ENCODE measurements around the gene RAMACL. TPM values are rescaled to one million over a fixed set of nuclear protein-coding genes. Genes with fewer than 3 reads are reported as not detected.
"Not testable (repeated sequence)": the region's sequence is repeated elsewhere in the genome, so short reads cannot be mapped to it uniquely, and the experiment has no call there.

Gene RAMACL
- total RNA-seq, 1 donor from 2014 or later, result 0.43 TPM

- DNase-seq (ENCODE audit: missing footprints) (no peak), ATAC-seq (no peak)
- intact Hi-C loops (cut with DNase I), result no loop called here
Measured at GRCh38 chr6:166583230-166583965, 3.1 kb downstream of the RAMACL start.

- DNase-seq (ENCODE audit: missing footprints) (no peak), ATAC-seq (no peak)
- intact Hi-C loops (cut with DNase I), result no loop called here
Measured at GRCh38 chr6:166582258-166582657, 4.2 kb downstream of the RAMACL start.

- DNase-seq (ENCODE audit: missing footprints); ATAC-seq; intact Hi-C loops (cut with DNase I): not testable (repeated sequence)
Measured at GRCh38 chr6:166581801-166582200, 4.7 kb downstream of the RAMACL start.

- ATAC-seq, result no peak
- intact Hi-C loops (cut with DNase I), result no loop called here
Measured at GRCh38 chr6:166581091-166581511, 5.4 kb downstream of the RAMACL start.

GRCh38 chr6:166580076-166581050, 6.1 kb downstream of the RAMACL start:
- ATAC-seq (no peak), DNase-seq (ENCODE audit: missing footprints) (peak; percentile 50)
- intact Hi-C loops (cut with DNase I), result no loop called here

More at GRCh38 chr6:166581091-166581511, 5.4 kb downstream of the RAMACL start:
- DNase-seq (ENCODE audit: missing footprints), result no peak

- intact Hi-C loops (cut with DNase I), result no loop called here
- DNase-seq (ENCODE audit: missing footprints) (no peak), ATAC-seq (no peak)
Measured at GRCh38 chr6:166579237-166579850, 7.1 kb downstream of the RAMACL start.

GRCh38 chr6:166578536-166579236, 7.8 kb downstream of the RAMACL start:
- ATAC-seq (no peak), DNase-seq (ENCODE audit: missing footprints) (no peak)
- intact Hi-C loops (cut with DNase I), result no loop called here

GRCh38 chr6:166575205-166575604, 11.3 kb downstream of the RAMACL start:
- intact Hi-C loops (cut with DNase I), result loop anchor here (1.0 kb wide), 1 partner anchor 18 kb away; no protein-coding TSS in a partner anchor
- ATAC-seq, result peak; percentile 90
- DNase-seq (ENCODE audit: missing footprints), result peak; percentile 57

- intact Hi-C loops (cut with DNase I), result no loop called here
- no peak for DNase-seq (ENCODE audit: missing footprints)
- ATAC-seq, result no peak
Measured at GRCh38 chr6:166573511-166574216, 12.8 kb downstream of the RAMACL start.

GRCh38 chr6:166572370-166573261, 13.9 kb downstream of the RAMACL start:
- intact Hi-C loops (cut with DNase I), result no loop called here
- ATAC-seq, result peak; percentile 66

GRCh38 chr6:166570929-166571713, 15.4 kb downstream of the RAMACL start:
- intact Hi-C loops (cut with DNase I), result no loop called here
- ATAC-seq (no peak), DNase-seq (ENCODE audit: missing footprints) (no peak)

More at GRCh38 chr6:166572370-166573261, 13.9 kb downstream of the RAMACL start:
- DNase-seq (ENCODE audit: missing footprints), result peak; percentile 45

- intact Hi-C loops (cut with DNase I), result no loop called here
- DNase-seq (ENCODE audit: missing footprints), result no peak
- no peak for ATAC-seq
Measured at GRCh38 chr6:166569206-166569605, 17.3 kb downstream of the RAMACL start.

GRCh38 chr6:166567813-166568212, 18.7 kb downstream of the RAMACL start:
- no peak for ATAC-seq
- DNase-seq (ENCODE audit: missing footprints), result no peak
- intact Hi-C loops (cut with DNase I), result no loop called here

GRCh38 chr6:166567107-166567506, 19.4 kb downstream of the RAMACL start:
- ATAC-seq (no peak), DNase-seq (ENCODE audit: missing footprints) (no peak)
- intact Hi-C loops (cut with DNase I), result no loop called here

- DNase-seq (ENCODE audit: missing footprints) (no peak), ATAC-seq (no peak)
- intact Hi-C loops (cut with DNase I), result no loop called here
Measured at GRCh38 chr6:166566026-166567011, 20.2 kb downstream of the RAMACL start.

Data from Right ventricle myocardium inferior (tissue), 1 donor.